Left ventricle myocardium superior (tissue), 1 donor: ENCODE measurements around the gene SLC2A4RG. TPM values are rescaled to one million over a fixed set of nuclear protein-coding genes. Genes with fewer than 3 reads are reported as not detected.

Source experiments
- ATAC-seq: fragments of 200-7000 bp; cut with Tn5 transposase; one replicate; pipeline ENCODE4 v1.9.1; 2020; ENCODE audit warnings: mild to moderate bottlenecking, moderate library complexity
- DNase-seq: peaks from one replicate; pipeline ENCODE4 v3.0.0-alpha.2; 2020
- intact Hi-C: fragments of 100-400 bp; cut with micrococcal nuclease; formaldehyde crosslinking; loops from one replicate; pipeline ENCODE4 v1.11.0; 2022
- long read RNA-seq: library from polyadenylated mRNA; unstranded; transcript quantifications from one replicate; pipeline ENCODE4 v2.0.0, GENCODE V29; 2021
- total RNA-seq: library from RNA; stranded (reverse); fragmentation: NEBNext Ultra II Directional; extraction: Animal tissue kit (Norgen Biotek cat#: 25700); gene quantifications from one replicate; pipeline ENCODE4 v1.2.1, GENCODE V29; 2021
- donor health status: DM: no; HTN: yes; CAD: no; lungs with severe emphysema.

The SLC2A4RG gene
- 104 TPM for total RNA-seq
- long read RNA-seq, transcript SLC2A4RG-201 (8 exons, 1,731 nt), result major isoform, 52 of 115 reads
- long read RNA-seq, partial matches to known transcripts, result 52 of 115 reads
- long read RNA-seq, other reads (novel, unspliced or antisense), result 6 of 115 reads

GRCh38 chr20:63739130-63740069, at the start of gene SLC2A4RG:
TSS of gene SLC2A4RG (plus strand) at chr20:63739776. CDS start at chr20:63739913, 137 bp downstream.
- ATAC-seq, result peak; percentile 69
- intact Hi-C loops, result no loop called here
- DNase-seq, result peak; percentile 93

- ATAC-seq (no peak), DNase-seq (peak; percentile 23)
- intact Hi-C loops, result no loop called here
Observed at GRCh38 chr20:63690003-63690897, 49.3 kb upstream of the SLC2A4RG start.

DNA sequence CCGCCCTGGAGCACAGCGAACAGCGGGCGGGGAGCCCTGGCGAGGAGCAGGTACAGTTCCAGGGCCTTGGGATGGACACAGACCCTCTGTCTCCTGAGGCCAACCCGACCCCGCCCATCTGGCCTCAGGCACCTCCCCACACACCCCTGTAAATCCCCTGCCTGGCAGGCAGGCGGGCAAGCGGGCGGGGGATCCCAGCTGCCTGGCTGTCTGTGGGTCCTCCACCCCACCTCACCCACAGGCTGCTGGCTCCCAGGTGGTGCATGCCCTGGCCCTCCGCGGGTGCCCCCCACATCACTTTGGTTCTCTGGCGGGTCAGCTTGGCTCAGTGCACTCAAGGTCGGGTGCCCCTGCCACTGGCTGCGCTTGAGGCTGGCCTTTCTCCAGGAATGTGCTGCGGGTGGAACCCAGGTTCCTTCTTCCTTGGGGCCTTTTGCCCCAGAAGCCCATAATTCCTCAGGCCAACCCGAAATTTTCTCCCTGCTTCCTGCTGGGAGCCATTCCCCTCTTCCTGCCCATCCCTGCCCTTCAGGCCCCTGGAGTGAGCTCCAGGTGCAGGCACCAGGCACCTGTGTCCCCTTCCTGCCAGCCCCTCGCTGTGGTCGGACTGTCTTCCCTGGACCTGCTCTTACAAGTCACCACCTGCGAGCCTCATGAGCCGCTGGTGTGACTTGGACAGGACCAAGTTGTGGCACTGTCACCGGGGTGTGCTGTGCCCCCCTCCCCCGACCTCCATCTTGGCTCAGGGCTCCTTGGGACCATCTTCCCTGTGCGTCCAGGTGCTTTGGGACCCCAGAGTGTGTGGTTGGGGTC, 48.5 kb upstream of the SLC2A4RG start:
- DNase-seq, result peak; percentile 29

DNA sequence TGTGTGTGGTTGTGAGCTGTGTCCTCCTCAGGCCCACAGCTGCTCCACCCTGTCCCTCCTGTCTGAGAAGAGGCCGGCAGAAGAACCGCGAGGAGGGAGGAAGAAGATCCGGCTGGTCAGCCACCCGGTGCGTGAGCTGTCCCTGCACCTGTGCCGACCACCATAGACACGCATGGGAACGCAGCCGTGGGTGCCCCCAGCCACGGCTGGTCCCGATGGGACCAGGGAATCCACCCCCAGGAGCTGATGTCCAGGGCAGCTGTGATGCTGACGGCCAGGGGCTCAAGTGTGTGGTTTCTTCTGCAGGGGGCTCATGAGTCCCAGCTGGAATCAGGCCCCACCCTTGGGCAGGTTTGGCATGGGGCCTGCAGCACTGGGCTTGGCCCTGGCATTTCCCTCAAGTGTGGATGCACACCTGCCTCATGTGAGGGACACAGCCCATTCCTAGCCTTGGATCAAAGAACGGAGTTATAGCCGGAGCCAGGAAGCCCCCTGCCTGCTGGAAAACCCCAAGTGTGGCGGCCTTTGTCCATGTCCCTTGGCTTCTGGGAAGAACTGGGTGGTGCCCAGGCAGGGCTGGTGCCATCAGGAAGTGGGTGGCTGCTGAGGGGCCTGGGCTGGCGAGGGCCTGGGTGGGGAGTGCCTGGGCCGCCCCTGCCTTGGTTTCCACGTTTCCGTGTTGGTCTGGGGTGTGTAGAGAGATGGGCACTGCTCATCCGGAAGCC, 47.7 kb upstream of the SLC2A4RG start:
- intact Hi-C loops, result no loop called here
- DNase-seq, result peak; percentile 31
- no peak for ATAC-seq

More for the DNA sequence above, 48.5 kb upstream of the SLC2A4RG start:
- intact Hi-C loops, result no loop called here
- ATAC-seq, result no peak

GRCh38 chr20:63692436-63693082, 47.0 kb upstream of the SLC2A4RG start:
- ATAC-seq, result no peak
- peak; percentile 40 for DNase-seq

DNA sequence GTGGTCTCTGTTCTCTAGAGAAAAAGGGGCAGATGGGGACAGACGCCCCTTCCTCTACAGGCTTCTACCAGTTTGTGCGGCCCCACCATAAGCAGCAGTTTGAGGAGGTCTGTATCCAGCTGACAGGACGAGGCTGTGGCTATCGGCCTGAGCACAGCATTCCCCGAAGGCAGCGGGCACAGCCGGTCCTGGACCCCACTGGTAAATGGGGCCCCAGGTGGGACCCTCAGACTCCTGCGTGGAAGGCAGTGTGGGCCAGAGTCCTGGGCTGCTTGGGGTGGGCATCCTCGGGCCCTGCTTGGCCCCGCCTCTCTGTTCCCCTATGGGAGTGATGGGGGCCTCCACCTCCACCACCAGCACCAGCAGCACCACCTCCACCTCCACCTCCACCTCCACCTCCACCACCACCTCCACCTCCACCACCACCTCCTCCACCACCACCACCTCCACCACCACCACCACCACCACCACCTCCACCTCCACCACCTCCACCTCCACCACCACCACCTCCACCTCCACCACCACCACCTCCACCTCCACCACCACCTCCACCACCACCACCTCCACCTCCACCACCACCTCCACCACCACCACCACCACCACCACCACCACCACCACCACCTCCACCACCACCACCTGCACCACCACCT, 46.4 kb upstream of the SLC2A4RG start:
- intact Hi-C loops, result no loop called here
- peak; percentile 27 for DNase-seq
- no peak for ATAC-seq

More at GRCh38 chr20:63692436-63693082, 47.0 kb upstream of the SLC2A4RG start:
- intact Hi-C loops, result no loop called here

- DNase-seq (peak; percentile 31), ATAC-seq (no peak)
- intact Hi-C loops, result no loop called here
Observed at GRCh38 chr20:63693733-63694583, 45.6 kb upstream of the SLC2A4RG start.

- intact Hi-C loops, result no loop called here
- DNase-seq (peak; percentile 28), ATAC-seq (no peak)
Observed at GRCh38 chr20:63694584-63695423, 44.8 kb upstream of the SLC2A4RG start.

DNA sequence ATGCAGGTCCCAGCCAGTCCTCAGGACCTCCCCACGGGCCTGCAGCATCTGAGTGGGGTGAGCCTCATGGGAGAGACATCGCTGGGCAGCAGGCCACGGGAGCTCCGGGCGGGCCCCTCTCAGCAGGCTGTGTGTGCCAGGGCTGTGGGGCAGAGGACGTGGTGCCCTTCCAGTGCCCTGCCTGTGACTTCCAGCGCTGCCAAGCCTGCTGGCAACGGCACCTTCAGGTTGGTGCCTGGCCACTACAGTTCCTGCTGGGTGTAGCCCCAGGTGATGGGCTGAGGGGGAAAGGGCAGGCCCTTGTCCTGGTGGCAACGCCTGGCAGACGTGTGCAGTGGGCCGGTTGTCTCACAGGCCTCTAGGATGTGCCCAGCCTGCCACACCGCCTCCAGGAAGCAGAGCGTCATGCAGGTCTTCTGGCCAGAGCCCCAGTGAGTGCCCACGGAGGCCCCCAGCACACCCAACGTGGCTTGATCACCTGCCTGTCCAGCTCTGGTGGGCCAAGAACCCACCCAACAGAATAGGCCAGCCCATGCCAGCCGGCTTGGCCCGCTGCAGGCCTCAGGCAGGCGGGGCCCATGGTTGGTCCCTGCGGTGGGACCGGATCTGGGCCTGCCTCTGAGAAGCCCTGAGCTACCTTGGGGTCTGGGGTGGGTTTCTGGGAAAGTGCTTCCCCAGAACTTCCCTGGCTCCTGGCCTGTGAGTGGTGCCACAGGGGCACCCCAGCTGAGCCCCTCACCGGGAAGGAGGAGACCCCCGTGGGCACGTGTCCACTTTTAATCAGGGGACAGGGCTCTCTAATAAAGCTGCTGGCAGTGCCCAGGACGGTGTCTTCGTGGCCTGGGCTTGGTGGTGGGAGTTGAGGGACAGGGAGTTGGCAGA, 43.9 kb upstream of the SLC2A4RG start:
- peak; percentile 91 for DNase-seq
- ATAC-seq, result peak; percentile 79
- intact Hi-C loops, result no loop called here

GRCh38 chr20:63696306-63696627, 43.3 kb upstream of the SLC2A4RG start:
- intact Hi-C loops, result no loop called here
- DNase-seq, result no peak
- peak; percentile 19 for ATAC-seq

DNA sequence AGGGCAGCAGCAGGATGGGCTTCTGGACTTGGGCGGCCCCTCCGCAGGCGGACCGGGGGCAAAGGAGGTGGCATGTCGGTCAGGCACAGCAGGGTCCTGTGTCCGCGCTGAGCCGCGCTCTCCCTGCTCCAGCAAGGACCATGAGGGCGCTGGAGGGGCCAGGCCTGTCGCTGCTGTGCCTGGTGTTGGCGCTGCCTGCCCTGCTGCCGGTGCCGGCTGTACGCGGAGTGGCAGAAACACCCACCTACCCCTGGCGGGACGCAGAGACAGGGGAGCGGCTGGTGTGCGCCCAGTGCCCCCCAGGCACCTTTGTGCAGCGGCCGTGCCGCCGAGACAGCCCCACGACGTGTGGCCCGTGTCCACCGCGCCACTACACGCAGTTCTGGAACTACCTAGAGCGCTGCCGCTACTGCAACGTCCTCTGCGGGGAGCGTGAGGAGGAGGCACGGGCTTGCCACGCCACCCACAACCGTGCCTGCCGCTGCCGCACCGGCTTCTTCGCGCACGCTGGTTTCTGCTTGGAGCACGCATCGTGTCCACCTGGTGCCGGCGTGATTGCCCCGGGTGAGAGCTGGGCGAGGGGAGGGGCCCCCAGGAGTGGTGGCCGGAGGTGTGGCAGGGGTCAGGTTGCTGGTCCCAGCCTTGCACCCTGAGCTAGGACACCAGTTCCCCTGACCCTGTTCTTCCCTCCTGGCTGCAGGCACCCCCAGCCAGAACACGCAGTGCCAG, 42.8 kb upstream of the SLC2A4RG start, which contains the start of gene TNFRSF6B:
TSS of gene TNFRSF6B (plus strand) at position 25 of the 729 bp plus-strand sequence. CDS start at position 141, 116 bp downstream.
- intact Hi-C loops, result no loop called here
- DNase-seq (peak; percentile 53), ATAC-seq (peak; percentile 10)

DNA sequence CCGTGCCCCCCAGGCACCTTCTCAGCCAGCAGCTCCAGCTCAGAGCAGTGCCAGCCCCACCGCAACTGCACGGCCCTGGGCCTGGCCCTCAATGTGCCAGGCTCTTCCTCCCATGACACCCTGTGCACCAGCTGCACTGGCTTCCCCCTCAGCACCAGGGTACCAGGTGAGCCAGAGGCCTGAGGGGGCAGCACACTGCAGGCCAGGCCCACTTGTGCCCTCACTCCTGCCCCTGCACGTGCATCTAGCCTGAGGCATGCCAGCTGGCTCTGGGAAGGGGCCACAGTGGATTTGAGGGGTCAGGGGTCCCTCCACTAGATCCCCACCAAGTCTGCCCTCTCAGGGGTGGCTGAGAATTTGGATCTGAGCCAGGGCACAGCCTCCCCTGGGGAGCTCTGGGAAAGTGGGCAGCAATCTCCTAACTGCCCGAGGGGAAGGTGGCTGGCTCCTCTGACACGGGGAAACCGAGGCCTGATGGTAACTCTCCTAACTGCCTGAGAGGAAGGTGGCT, 42.2 kb upstream of the SLC2A4RG start:
- intact Hi-C loops, result no loop called here
- ATAC-seq (no peak), DNase-seq (peak; percentile 29)

DNA sequence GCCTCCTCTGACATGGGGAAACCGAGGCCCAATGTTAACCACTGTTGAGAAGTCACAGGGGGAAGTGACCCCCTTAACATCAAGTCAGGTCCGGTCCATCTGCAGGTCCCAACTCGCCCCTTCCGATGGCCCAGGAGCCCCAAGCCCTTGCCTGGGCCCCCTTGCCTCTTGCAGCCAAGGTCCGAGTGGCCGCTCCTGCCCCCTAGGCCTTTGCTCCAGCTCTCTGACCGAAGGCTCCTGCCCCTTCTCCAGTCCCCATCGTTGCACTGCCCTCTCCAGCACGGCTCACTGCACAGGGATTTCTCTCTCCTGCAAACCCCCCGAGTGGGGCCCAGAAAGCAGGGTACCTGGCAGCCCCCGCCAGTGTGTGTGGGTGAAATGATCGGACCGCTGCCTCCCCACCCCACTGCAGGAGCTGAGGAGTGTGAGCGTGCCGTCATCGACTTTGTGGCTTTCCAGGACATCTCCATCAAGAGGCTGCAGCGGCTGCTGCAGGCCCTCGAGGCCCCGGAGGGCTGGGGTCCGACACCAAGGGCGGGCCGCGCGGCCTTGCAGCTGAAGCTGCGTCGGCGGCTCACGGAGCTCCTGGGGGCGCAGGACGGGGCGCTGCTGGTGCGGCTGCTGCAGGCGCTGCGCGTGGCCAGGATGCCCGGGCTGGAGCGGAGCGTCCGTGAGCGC, 41.6 kb upstream of the SLC2A4RG start:
- DNase-seq (peak; percentile 29), ATAC-seq (no peak)
- intact Hi-C loops, result no loop called here
